HUES48 (cell line): ENCODE measurements around the gene LRRFIP1.

Source experiments
- H3K27ac ChIP-seq: one replicate; pipeline ENCODE4 v1.7.0; 2013; ENCODE audit warnings: low read depth, low read length, inconsistent platforms
- H3K27me3 ChIP-seq: 2 replicates; pipeline ENCODE4 v1.6.1; 2013; ENCODE audit warnings: mild to moderate bottlenecking, low read length; ENCODE audit not compliant: control insufficient read depth, insufficient read depth
- H3K36me3 ChIP-seq: 2 replicates; pipeline ENCODE4 v1.6.1; 2013; ENCODE audit warnings: low read length; ENCODE audit not compliant: control insufficient read depth, insufficient read depth
- H3K4me1 ChIP-seq: 2 replicates; pipeline ENCODE4 v1.6.1; 2013; ENCODE audit warnings: mild to moderate bottlenecking, low read length; ENCODE audit not compliant: control insufficient read depth, insufficient read depth
- H3K4me3 ChIP-seq: 2 replicates; pipeline ENCODE4 v1.5.1; 2013; ENCODE audit warnings: mild to moderate bottlenecking, low read depth, low read length
- H3K9ac ChIP-seq: 2 replicates; pipeline ENCODE4 v1.6.1; 2013; ENCODE audit warnings: mild to moderate bottlenecking, low read depth, low read length, moderate library complexity
- H3K9me3 ChIP-seq: 2 replicates; pipeline ENCODE4 v1.6.1; 2013; ENCODE audit warnings: low read length; ENCODE audit not compliant: control insufficient read depth, insufficient read depth

Gene LRRFIP1

DNA sequence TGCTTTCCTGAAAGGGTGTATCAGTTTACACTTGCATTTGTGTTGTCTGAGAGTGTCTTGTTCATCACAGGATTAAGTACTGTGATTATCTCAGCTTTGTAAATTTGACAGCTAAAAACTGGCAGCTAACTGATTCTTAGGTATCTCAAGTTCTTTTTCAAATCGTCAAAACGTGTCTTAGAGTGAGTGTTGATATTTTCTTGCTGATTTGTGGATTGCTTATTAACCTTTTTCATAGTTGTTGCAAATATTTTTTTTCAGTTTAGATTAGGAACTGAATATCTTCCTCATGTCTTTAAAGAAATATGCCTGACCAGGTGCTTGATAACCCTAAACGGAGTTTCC lies 41.9 kb downstream of the LRRFIP1 start:
- Histone ChIP-seq H3K9ac (no peak overlapping the region), H3K4me3 (no peak overlapping the region), H3K9me3 (no peaks in the 10 kb centered on the region), H3K36me3 (no peaks in the 10 kb centered on the region), H3K27me3 (no peaks in the 10 kb centered on the region), H3K4me1 (peaks cover 30% of the 10 kb centered on the region), H3K27ac (no peak overlapping the region)

DNA sequence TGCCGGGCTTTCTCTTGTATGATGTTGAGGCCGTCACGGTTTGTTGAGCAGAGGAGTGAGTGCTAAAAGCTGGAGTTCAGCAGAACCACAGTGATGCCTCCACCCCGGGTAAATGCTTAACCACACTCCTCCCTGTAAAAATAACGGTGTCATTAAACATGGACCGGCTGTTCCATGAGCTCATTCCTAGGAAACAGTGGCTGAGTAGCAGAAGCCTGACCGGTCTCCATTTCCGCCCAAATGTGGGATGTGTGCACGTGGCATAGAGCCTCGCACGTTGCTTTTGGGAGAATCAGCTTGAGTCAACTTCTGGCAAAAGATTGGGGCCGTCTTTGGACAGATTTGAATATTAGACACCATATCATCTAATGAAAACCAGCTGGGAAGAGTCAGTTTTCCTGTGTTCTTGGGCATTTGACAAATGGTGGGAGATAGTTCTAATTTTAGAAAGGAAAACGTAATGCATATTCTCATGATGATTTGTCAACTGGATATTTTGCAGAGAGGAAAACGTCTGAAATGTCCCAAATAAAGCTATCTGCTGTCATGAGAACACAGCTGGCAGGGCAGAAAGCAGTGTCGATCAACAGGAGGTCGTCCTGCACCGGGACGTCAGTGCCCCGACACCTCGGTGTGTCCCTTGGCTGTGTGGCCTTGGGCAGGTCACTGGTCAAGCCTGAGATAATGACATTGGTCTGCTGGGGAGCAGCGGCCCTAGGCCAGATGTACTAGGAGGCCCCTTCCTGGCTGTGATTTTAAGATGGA lies 42.4 kb downstream of the LRRFIP1 start:
- H3K4me1 ChIP-seq = peaks cover 35% of the 10 kb centered on the region
- H3K9me3 ChIP-seq = no peaks in the 10 kb centered on the region
- no peaks in the 10 kb centered on the region for H3K27me3 ChIP-seq
- no peak overlapping the region for H3K27ac ChIP-seq
- H3K9ac ChIP-seq = no peak overlapping the region
- no peaks in the 10 kb centered on the region for H3K36me3 ChIP-seq
- H3K4me3 ChIP-seq = no peak overlapping the region

DNA sequence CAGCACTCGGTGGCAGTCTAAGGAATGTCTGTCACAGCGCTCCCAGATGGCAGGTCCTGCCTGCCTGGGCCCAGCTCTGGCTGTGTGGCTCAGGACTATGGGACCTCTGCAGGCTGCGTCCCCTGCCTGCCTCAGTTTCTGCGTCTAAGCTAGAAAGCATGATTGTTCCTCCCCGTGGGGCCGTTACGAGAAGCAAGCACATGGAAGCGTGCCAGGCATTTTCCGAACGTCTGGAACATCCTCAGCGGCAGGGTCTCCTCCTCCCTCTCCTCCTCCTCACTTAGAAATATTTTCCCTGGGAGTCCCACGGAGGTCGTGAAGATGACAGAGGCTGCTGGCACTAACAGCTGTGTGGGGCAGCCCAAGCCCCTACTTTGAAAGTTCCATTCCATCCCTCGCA lies 43.3 kb downstream of the LRRFIP1 start:
- H3K36me3 ChIP-seq = no peaks in the 10 kb centered on the region
- H3K27ac ChIP-seq = no peak overlapping the region
- H3K4me3 ChIP-seq = no peak overlapping the region
- H3K27me3 ChIP-seq = no peaks in the 10 kb centered on the region
- no peaks in the 10 kb centered on the region for H3K9me3 ChIP-seq
- H3K4me1 ChIP-seq = peaks cover 39% of the 10 kb centered on the region
- H3K9ac ChIP-seq = no peak overlapping the region

DNA sequence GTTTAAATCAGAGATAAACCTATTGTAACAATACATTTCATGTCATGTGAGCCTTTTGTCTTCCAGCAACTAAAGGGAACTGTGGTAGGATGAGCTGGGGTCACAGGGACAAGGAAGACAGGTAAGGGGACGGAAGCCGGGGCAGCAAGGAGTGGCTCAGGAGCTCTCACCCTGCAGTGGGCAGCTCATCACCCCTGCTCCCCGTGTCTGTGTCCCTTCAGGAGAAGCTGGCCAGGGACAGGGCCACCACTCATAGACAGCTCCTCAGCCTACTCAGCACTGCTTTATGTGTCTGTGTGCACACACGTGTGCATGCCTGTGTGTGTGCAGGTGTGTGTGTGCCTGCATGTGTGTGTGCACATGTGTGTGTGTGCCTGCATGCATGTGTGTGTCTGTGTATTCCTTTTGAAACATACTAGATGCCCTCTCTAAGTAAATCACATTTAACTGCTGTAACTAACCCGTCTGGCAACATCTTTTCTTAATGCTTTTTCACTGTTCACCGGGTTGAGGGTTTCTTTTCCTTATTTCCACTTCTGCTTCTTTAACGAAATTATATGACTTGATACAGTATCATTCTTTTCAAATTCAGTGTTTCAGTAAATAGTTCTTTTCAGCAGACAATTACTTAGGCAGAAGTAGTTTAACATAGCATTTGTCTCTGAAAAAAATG lies 44.2 kb downstream of the LRRFIP1 start:
- no peak overlapping the region for H3K27ac ChIP-seq
- H3K9ac ChIP-seq = no peak overlapping the region
- H3K4me3 ChIP-seq = no peak overlapping the region
- no peaks in the 10 kb centered on the region for H3K9me3 ChIP-seq
- no peaks in the 10 kb centered on the region for H3K27me3 ChIP-seq
- H3K36me3 ChIP-seq = no peaks in the 10 kb centered on the region
- H3K4me1 ChIP-seq = peaks cover 31% of the 10 kb centered on the region

DNA sequence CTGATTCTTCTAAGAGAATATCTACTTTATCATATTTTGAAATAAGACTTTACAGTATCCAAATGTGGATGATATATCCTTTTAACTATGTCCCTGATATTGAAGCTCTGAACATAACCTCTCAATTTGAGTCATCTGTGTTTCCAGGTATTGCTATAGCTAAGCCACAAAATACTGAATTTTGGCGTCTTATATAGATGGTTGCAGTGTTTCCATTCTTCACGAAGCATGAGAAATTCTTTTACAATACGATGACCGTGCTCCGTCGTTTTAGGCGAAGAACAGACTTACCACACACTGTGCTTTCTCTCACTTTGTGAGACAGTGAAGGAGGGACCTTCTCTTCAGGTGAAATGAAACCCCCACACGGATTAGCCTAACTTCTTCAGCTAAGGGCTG lies 45.3 kb downstream of the LRRFIP1 start:
- peaks cover 30% of the 10 kb centered on the region for H3K4me1 ChIP-seq
- H3K9me3 ChIP-seq = no peaks in the 10 kb centered on the region
- no peak overlapping the region for H3K9ac ChIP-seq
- no peaks in the 10 kb centered on the region for H3K27me3 ChIP-seq
- H3K4me3 ChIP-seq = no peak overlapping the region
- no peak overlapping the region for H3K27ac ChIP-seq
- no peaks in the 10 kb centered on the region for H3K36me3 ChIP-seq

DNA sequence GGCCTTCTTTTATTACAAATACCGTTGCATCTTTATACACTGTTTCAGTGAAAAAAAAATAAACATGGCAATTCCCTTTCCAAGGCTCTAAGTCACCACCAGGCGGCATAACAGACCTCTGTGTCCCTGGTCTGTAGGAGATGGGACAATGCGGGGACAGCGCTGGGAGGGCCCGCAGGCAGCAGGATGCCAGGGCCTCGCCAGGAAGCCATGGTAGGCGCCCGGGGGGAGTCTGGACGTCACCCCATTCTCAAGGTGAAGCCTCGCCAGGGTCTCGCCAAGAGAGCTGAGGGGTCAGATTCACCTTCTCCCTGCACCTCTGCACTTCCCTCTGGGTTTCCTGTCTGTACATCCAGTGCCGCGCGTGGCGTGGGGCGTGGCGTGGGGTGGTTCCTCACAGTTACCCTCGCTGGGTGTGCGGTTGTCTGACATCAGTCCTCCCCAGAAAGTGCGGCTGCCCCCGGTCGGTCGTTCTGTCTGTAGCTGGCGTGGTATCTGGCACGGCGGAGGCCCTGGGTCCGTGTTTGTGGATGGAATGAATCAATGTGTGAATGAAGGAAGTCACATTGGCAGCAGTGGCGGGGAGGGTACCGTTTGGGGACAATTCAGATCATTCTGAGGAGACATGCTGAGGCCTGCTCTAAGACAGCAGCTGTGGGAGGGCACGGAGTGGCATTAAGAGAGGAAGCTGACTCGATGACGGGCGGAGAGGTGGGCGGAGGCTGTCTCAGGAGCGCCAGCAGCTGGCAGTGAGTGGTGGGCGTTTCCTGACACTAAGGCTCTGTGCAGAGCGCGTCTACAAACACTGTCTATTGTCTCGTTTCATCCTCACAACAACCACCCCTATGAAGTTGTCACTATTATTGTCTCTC lies 46.0 kb downstream of the LRRFIP1 start:
- H3K9ac ChIP-seq = no peak overlapping the region
- no peaks in the 10 kb centered on the region for H3K9me3 ChIP-seq
- H3K27ac ChIP-seq = no peak overlapping the region
- no peak overlapping the region for H3K4me3 ChIP-seq
- no peaks in the 10 kb centered on the region for H3K36me3 ChIP-seq
- H3K4me1 ChIP-seq = peaks cover 28% of the 10 kb centered on the region
- no peaks in the 10 kb centered on the region for H3K27me3 ChIP-seq

DNA sequence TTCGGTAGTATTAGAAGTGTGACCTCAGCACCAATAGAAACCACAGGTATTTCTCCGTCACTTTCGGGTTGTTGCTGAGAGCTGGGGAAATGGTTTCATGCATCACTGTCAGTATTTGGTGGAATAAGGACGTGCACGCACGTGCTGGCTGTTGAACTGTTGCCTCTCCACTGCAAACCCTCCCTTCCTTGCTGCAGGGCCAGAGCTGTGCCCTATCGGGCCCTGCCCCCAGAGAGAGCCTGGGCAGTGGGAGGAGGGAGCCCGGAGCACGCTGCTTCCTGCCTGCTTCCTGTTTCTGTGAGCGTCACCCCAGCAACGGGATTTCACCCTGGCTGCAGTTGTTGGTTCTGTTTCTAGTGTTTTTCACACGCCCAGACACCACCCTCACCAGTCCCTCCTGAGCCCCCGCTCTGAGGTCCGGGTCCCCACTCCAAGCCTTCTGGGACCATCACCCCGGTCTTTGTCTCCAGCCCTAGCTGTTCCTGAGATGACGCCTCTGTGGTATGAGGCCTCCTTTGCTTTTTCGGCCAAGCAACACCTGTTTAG lies 47.4 kb downstream of the LRRFIP1 start:
- Histone ChIP-seq H3K27ac (peak overlapping the region; percentile 60), H3K4me1 (peaks cover 28% of the 10 kb centered on the region), H3K27me3 (no peaks in the 10 kb centered on the region), H3K36me3 (no peaks in the 10 kb centered on the region), H3K9me3 (no peaks in the 10 kb centered on the region), H3K4me3 (no peak overlapping the region), H3K9ac (peak overlapping the region; percentile 33; the same call in 1 of the 2 replicates)

DNA sequence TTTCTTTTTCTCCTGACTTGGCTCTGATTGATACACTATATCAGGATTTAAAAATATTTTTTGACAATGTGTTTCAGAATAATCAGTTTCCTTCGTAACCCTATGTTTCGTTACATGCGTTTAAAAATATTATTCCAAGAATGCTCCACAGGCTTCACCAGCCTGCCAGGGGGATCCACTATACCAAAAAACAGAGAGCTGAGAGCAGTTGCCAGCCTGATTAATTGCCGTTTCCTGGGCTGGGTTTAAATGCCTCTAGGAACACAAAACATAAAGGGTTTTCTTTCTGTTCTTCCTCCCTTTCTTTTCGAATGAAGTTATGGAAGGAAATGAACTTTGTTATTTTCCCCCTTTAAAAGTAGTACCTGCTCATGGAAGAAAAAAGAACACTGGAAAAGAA lies 47.9 kb downstream of the LRRFIP1 start:
- Histone ChIP-seq H3K9ac (peak overlapping the region; percentile 33; the same call in 1 of the 2 replicates), H3K4me1 (peaks cover 28% of the 10 kb centered on the region), H3K27me3 (no peaks in the 10 kb centered on the region), H3K36me3 (no peaks in the 10 kb centered on the region), H3K9me3 (no peaks in the 10 kb centered on the region), H3K4me3 (no peak overlapping the region), H3K27ac (peak overlapping the region; percentile 60)

DNA sequence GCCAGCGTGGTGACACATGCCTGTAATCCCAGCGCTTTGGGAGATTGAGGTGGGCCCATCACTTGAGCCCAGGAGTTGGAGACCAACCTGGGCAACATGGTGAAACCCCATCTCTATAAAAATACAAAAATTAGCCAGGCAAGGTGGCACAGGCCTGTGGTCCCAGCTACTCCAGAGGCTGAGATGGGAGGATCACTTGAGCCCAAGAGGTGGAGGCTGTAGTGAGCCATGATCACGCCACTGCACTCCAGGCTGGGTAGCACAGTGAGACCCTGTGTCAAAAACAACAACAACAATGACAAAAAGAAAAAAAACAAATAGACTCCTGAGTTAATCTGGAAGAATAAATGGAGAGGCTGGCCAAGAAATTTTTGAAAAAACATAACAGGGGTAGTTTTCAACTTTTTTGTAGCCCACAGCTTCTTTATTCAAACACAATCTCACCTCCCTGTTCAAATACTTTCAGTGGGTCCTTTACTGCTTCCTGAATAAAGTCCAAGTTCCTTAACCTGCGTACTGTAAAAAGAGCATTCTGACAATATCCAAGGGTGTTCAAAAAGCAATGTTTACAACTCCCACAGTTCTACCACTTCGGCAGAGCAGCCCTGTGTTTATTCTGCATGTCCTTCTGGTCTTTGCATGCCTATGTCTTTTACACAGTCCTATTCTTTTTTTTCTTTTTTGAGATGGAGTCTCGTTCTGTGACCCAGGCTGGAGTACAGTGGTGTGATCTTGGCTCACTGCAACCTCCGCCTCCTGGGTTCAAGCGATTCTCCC lies 53.5 kb downstream of the LRRFIP1 start:
- Histone ChIP-seq H3K27me3 (no peaks in the 10 kb centered on the region), H3K9ac (no peak overlapping the region), H3K36me3 (peaks cover 4% of the 10 kb centered on the region), H3K27ac (no peak overlapping the region), H3K9me3 (peaks cover 4% of the 10 kb centered on the region), H3K4me1 (peaks cover 5% of the 10 kb centered on the region; the same call in 1 of the 2 replicates), H3K4me3 (no peak overlapping the region)

DNA sequence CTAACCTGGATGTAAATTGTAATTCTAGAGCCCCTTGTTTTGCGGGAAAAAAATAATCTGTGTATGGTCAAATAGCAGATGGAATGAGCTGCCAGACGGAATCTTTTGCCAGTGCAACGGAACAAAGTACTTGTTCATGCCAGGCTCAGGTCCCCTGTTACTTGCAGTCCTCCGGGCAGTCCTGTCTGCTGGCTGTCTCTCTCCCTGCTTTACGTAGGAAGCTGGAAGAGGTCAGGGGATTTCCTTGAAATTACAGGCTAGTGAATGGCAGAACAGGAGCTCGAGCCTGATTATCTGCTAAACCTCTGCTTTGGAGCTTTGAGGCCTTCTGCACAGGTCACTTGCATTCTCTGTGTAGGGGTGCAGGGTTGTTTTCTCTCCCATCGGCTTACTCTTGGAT lies 54.8 kb downstream of the LRRFIP1 start:
- H3K36me3 ChIP-seq = peaks cover 4% of the 10 kb centered on the region
- H3K27me3 ChIP-seq = no peaks in the 10 kb centered on the region
- H3K9me3 ChIP-seq = peaks cover 6% of the 10 kb centered on the region
- H3K4me1 ChIP-seq = peaks cover 5% of the 10 kb centered on the region; the same call in 1 of the 2 replicates
- H3K9ac ChIP-seq = no peak overlapping the region
- H3K27ac ChIP-seq = no peak overlapping the region
- H3K4me3 ChIP-seq = no peak overlapping the region
